Heart left ventricle (tissue), 16 donors: ENCODE data around the gene WNK2. TPM values are rescaled to one million over a fixed set of nuclear protein-coding genes. Genes with fewer than 3 reads are reported as not detected.
A peak's percentile ranks its signal among the peaks of the same experiment; 100 is the strongest.

Experiments
- ATAC-seq, 4 donors: fragments of 200-7000 bp; cut with Tn5 transposase; one replicate each; pipeline ENCODE4 v1.9.1; 2020 to 2022; ENCODE audit warnings: moderate library complexity in 4 of 4, mild to moderate bottlenecking in 3 of 4, moderate number of reproducible peaks in 1 of 4
- DNase-seq, 5 donors: peaks; one replicate each; pipeline ENCODE4 v3.0.0-alpha.2; 2020
- H3K27ac ChIP-seq, 12 donors: fragments of 200-600 bp; sonication (generic) in 4 of 12; one replicate each; pipeline versions ENCODE4 v1.5.0 to v1.8.0; 2016 to 2022; ENCODE audit warnings: mild to moderate bottlenecking in 2 of 12
- H3K27me3 ChIP-seq, 9 donors: fragments of 200-600 bp; sonication (generic) in 2 of 9; one replicate each; pipeline versions ENCODE4 v1.5.1 to v1.8.0; 2016 to 2022; ENCODE audit warnings: mild to moderate bottlenecking in 3 of 9
- H3K36me3 ChIP-seq, 9 donors: fragments of 200-600 bp; sonication (generic) in 2 of 9; one replicate each; pipeline versions ENCODE4 v1.5.0 to v1.8.0; 2018 to 2022; ENCODE audit warnings: mild to moderate bottlenecking in 2 of 9
- H3K4me1 ChIP-seq, 12 donors: fragments of 200-600 bp; sonication (generic) in 4 of 12; one replicate each; pipeline versions ENCODE4 v1.5.0 to v1.8.0; 2016 to 2022; ENCODE audit warnings: mild to moderate bottlenecking in 3 of 12
- H3K4me3 ChIP-seq, 12 donors: fragments of 200-600 bp; sonication (generic) in 4 of 12; one replicate each; pipeline versions ENCODE4 v1.5.0 to v1.8.0; 2017 to 2022; ENCODE audit warnings: mild to moderate bottlenecking in 9 of 12, moderate library complexity in 4 of 12
- H3K9me3 ChIP-seq, 12 donors: fragments of 200-600 bp; sonication (generic) in 4 of 12; one replicate each; pipeline versions ENCODE4 v1.5.0 to v1.8.0; 2016 to 2022; ENCODE audit warnings: mild to moderate bottlenecking in 1 of 12
- POLR2A ChIP-seq, 2 donors: fragments of 450-650 bp; IDR thresholded peaks; one replicate each; pipeline ENCODE4 v1.6.1; 2017; ENCODE audit warnings: antibody characterized with exemption in 2 of 2, mild to moderate bottlenecking in 2 of 2, moderate library complexity in 2 of 2
- WGBS, 4 donors: extraction: QIAGEN DNeasy Blood & Tissue Kit in 2 of 4; methylation state at CpG; one replicate each; pipeline versions ENCODE4 v1.1.5 to v1.1.7; 2013 to 2018; 5-methylcytosine and 5-hydroxymethylcytosine counted together
- intact Hi-C, 10 donors: fragments of 100-400 bp; cut with DNase I; formaldehyde crosslinking; loops; one replicate each; pipeline versions ENCODE4 v1.11.1 to v1.14.2; 2022
- polyA plus RNA-seq, 2 donors: library from polyadenylated mRNA; stranded (reverse); fragments of 200-250 nt; gene quantifications; one replicate each; pipeline ENCODE4 v1.2.3, GENCODE V29; 2013
- total RNA-seq, 9 donors: library from RNA; depleted of rRNA in 2 of 9; stranded (reverse); fragments of >200 nt in 2 of 9; fragmentation: NEBNext Ultra II Directional in 3 of 9; extraction: Animal tissue kit (Norgen Biotek cat#: 25700) in 3 of 9; gene quantifications; one replicate each; pipeline versions ENCODE4 v1.1.0 to v1.2.4, GENCODE V29; 2016 to 2023
- TF ChIP-seq, protein P1 (sequence below), 12 donors: fragments of 200-600 bp; sonication (generic) in 4 of 12; IDR thresholded peaks; one replicate each; pipeline versions ENCODE4 v1.5.0 to v1.8.0; 2018 to 2022; ENCODE audit warnings: antibody characterized with exemption in 12 of 12, mild to moderate bottlenecking in 5 of 12
- donor health status: ischemic (EF 13 %, LVEDD 7.1; RV severe dilation, severe dysfunction).
- donor health status: healthy with polysubstance abuse.
- donor health status: DM: no; HTN: yes; CAD: no.
- donor health status: DM: no; HTN: no; CAD: no.
- donor health status: ischemic (EF 25% LVEDD 6.9; RV normal size, moderate dysfunction).
- donor health status: ischemic (EF 25% LVEDD 5.7; RV mildly dilated, moderate dysfunction).
- donor health status: healthy.
- donor health status: DM: yes; HTN: yes; CAD: no.
- donor health status: ischemic (EF 35%, LVEDD 5.7; RV mildly dilated, moderate dysfunction).
- donor health status: nonischemic (EF 11% LVEDD 7.7; RV severe dilation, severe dysfunction).
- donor health status: DM: yes; HTN: yes; CAD: no.
- donor health status: PGD.
- donor health status: ischemic (EF 29% LVEDD 5.4; RV normal size, mild dysfunction).
- donor health status: nonischemic (EF 23%, LVEDD 6.1; RV moderate dilation, normal function).

Gene WNK2
- total and polyA plus RNA-seq, 11 donors, result 29.4 to 206 (median 112) TPM

DNA sequence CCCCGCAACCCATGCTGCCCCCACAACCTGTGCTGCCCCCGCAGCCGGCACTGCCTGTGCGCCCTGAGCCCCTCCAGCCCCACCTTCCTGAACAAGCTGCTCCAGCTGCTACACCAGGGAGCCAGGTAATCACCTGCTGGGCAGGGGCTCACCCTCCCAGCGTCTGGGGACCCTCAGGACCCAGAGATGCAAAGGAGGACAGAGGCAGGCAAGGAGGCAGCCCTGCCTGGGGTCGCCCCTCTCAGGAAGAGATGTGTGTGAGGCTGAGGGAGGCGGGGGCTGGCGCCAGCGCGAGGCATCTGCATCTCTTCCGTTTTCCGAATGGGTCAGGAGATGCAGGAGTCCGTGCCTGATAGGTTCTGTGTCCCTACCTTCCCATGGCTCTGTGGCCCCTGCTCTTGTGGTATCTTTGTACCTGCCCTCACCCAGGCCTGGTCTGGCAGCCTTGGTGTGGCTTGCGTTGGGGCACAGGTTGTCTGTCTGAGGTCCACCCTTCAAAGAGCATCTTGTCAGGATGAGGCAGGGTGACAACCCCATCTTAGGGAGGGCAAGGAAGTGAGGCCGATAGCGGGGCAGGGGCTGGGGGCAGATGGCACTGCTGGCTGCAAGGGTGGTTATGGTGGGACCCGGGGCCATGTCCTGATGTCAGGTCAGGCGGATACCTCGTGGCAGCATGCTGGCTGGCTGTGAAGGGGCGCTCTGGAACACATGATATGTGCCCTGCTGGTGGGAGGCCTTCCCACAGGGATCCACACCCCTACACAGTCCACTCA is 75.7 kb downstream of the WNK2 start:
- DNase-seq (peak in 1 of 5 donors; percentile 48), ATAC-seq (no peak)
- peaks cover 0 to 15% (median 7%) of the 10 kb centered on the region in 12 donors for H3K4me1 ChIP-seq
- TF ChIP-seq, protein P1, sequence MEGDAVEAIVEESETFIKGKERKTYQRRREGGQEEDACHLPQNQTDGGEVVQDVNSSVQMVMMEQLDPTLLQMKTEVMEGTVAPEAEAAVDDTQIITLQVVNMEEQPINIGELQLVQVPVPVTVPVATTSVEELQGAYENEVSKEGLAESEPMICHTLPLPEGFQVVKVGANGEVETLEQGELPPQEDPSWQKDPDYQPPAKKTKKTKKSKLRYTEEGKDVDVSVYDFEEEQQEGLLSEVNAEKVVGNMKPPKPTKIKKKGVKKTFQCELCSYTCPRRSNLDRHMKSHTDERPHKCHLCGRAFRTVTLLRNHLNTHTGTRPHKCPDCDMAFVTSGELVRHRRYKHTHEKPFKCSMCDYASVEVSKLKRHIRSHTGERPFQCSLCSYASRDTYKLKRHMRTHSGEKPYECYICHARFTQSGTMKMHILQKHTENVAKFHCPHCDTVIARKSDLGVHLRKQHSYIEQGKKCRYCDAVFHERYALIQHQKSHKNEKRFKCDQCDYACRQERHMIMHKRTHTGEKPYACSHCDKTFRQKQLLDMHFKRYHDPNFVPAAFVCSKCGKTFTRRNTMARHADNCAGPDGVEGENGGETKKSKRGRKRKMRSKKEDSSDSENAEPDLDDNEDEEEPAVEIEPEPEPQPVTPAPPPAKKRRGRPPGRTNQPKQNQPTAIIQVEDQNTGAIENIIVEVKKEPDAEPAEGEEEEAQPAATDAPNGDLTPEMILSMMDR (IDR thresholded peaks at IDR 0.05), result no peak
- H3K9me3 ChIP-seq, result no peaks in the 10 kb centered on the region
- H3K4me3 ChIP-seq, result no peak overlapping the region
- no peaks in the 10 kb centered on the region for H3K27me3 ChIP-seq
- no peak overlapping the region for H3K27ac ChIP-seq
- peaks cover 0 to 24% (median 0%) of the 10 kb centered on the region in 9 donors for H3K36me3 ChIP-seq
- WGBS, 4 donors, result 79 to 90% (median 86%) methylated on average over 17 to 20 of the region's 20 CpGs
- intact Hi-C loops, result no loop called here

DNA sequence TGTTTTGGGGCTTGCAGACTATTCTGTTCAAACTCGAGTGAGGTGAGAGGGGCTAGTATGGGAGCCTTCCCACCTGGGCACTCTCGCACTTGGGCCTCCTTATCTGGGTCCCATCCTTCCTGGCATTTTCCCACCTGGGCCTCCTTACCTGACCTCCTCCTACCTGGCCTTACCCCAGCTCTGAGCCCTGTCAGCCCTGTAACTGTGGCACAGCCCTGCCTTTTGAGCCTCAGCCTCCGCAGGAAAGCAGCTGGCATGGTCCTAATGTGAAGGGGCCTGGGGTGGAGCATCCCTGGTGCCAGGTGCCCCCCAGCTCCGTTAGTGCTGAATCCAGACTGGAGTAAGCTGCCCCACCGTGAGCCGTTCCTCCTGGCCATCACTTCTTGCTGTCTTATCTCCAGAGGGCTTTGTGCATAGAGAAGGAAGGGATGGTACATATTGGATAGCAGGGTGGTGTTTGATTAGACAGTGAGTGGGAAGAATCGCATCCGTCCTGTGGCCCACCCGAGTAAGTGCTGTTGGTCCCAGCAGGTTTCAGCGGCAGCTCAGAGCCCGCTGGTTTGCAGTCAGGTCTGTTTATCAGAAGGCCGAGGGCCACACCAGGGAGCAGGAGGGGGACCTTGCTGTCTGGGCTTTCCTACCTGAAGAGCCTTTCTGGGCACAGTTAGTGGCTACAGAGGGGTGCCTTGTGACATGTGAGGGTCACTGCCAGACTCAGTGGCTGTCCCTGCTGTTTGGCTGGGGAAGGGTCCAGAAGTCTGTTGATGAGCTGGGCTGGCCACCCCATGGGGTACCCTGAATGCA is 76.5 kb downstream of the WNK2 start:
- Histone ChIP-seq H3K9me3 (no peaks in the 10 kb centered on the region), H3K27me3 (no peaks in the 10 kb centered on the region), H3K36me3 (peaks cover 0 to 22% (median 0%) of the 10 kb centered on the region in 9 donors), H3K4me3 (no peak overlapping the region), H3K4me1 (peaks cover 0 to 18% (median 7%) of the 10 kb centered on the region in 12 donors), H3K27ac (no peak overlapping the region)
- 74 to 86% (median 83%) methylated on average over 10 to 12 of the region's 12 CpGs for WGBS, 4 donors
- TF ChIP-seq, protein P1 (IDR thresholded peaks at IDR 0.05), result no peak
- no peak for TF ChIP-seq POLR2A (IDR thresholded peaks at IDR 0.05)
- intact Hi-C loops, result no loop called here
- DNase-seq (no peak), ATAC-seq (no peak)

DNA sequence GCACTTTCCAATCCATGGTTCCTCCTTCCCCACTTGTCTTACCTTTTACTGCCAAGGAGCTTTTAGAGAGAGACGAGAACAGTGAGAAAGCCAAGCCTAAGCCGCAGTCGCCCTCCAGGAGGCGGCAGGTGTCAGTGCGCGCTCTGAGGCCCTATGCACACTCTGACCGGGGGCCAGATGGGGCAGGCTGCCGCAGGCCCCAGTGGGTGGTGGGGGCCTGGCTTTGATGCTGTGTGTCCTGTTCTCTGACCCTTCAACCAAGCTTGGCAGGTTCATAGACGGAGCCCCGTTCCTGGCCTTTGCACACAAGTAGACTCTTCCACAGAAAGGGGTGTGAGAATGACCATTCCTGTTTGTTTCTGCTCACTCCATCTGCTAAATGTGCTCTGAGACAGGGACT is 77.3 kb downstream of the WNK2 start:
- Histone ChIP-seq H3K27me3 (no peaks in the 10 kb centered on the region), H3K9me3 (no peaks in the 10 kb centered on the region), H3K4me3 (no peak overlapping the region), H3K4me1 (peaks cover 0 to 26% (median 8%) of the 10 kb centered on the region in 12 donors), H3K36me3 (peaks cover 0 to 17% (median 0%) of the 10 kb centered on the region in 9 donors), H3K27ac (no peak overlapping the region)
- DNase-seq (no peak), ATAC-seq (no peak)
- intact Hi-C loops, result no loop called here
- TF ChIP-seq, protein P1 (IDR thresholded peaks at IDR 0.05), result no peak
- no peak for TF ChIP-seq POLR2A (IDR thresholded peaks at IDR 0.05)
- 75 to 81% (median 77%) methylated on average over 10 of the region's 10 CpGs for WGBS, 4 donors
